HepG2 (cell line): ENCODE results near the gene WNT3A. TPM values are rescaled to one million over a fixed set of nuclear protein-coding genes. Genes with fewer than 3 reads are reported as not detected.

Experiments
- ARID2 ChIP-seq: sonication (generic); formaldehyde crosslinking; IDR thresholded peaks from 2 replicates; pipeline ENCODE4 v1.8.1; 2022; ENCODE audit warnings: mild to moderate bottlenecking, missing genetic modification reagents, borderline replicate concordance
- BCL3 ChIP-seq: sonication (generic); formaldehyde crosslinking; IDR thresholded peaks from 2 replicates; pipeline ENCODE4 v1.5.1; 2020; ENCODE audit warnings: mild to moderate bottlenecking, missing genetic modification reagents, moderate library complexity
- CEBPB ChIP-seq: IDR thresholded peaks from 2 replicates; pipeline ENCODE4 v1.6.1; 2011; ENCODE audit warnings: low read depth, low read length, improper control_type of control experiment, borderline replicate concordance
- DBP ChIP-seq: sonication (generic); formaldehyde crosslinking; IDR thresholded peaks from 2 replicates; pipeline ENCODE4 v1.4.0; 2020; ENCODE audit warnings: missing genetic modification reagents; ENCODE audit errors: not compliant biosample characterization
- E2F2 ChIP-seq: sonication (generic); formaldehyde crosslinking; IDR thresholded peaks from 2 replicates; pipeline ENCODE4 v1.4.0; 2020; ENCODE audit warnings: missing genetic modification reagents, borderline replicate concordance
- FIP1L1 ChIP-seq: fragments of 200-400 bp; formaldehyde crosslinking; IDR thresholded peaks from 2 replicates; pipeline ENCODE4 v1.6.1; 2018; ENCODE audit warnings: low read depth, mild to moderate bottlenecking, low read length, moderate library complexity, borderline replicate concordance; ENCODE audit not compliant: insufficient read depth
- GATAD2A ChIP-seq: IDR thresholded peaks from 2 replicates; pipeline ENCODE4 v1.6.1; 2016
- HIC2 ChIP-seq: sonication (generic); formaldehyde crosslinking; IDR thresholded peaks from 2 replicates; pipeline ENCODE4 v1.9.0; 2022; ENCODE audit warnings: low read depth, missing genetic modification reagents
- KDM2A ChIP-seq: sonication (generic); formaldehyde crosslinking; IDR thresholded peaks from 2 replicates; pipeline ENCODE4 v1.4.0; 2020; ENCODE audit warnings: low read depth, missing genetic modification reagents, borderline replicate concordance
- KDM5B ChIP-seq: sonication (generic); formaldehyde crosslinking; IDR thresholded peaks from 2 replicates; pipeline ENCODE4 v1.4.0; 2020; ENCODE audit warnings: missing genetic modification reagents, mild to moderate bottlenecking, borderline replicate concordance
- MTF2 ChIP-seq: sonication (generic); formaldehyde crosslinking; IDR thresholded peaks from 2 replicates; pipeline ENCODE4 v1.5.0; 2020; ENCODE audit warnings: missing genetic modification reagents, borderline replicate concordance
- ZNF749 ChIP-seq: sonication (generic); formaldehyde crosslinking; IDR thresholded peaks from 2 replicates; pipeline ENCODE4 v1.8.0; 2022; ENCODE audit warnings: mild to moderate bottlenecking, missing genetic modification reagents, moderate library complexity, borderline replicate concordance
- polyA plus RNA-seq, 8 experiments: library from polyadenylated mRNA; depleted of rRNA in 3 of 8; stranded (reverse) in 7 of 8; unstranded in 1 of 8; fragments of >200 nt; fragmentation: Illumina TruSeq in 4 of 8; extraction: Trizol in 4 of 8; gene quantifications; 2 replicates each; pipeline versions ENCODE4 v1.2.1 to v1.2.3, GENCODE V29; 2011 to 2016; ENCODE audit warnings: low read depth in 4 of 8, missing spikeins in 1 of 8, mixed read lengths in 1 of 8; ENCODE audit not compliant: insufficient read depth in 1 of 8
- total RNA-seq, 5 experiments: library from RNA; depleted of rRNA; stranded (reverse); fragments of >200 nt; fragmentation: Illumina TruSeq; extraction: Trizol; gene quantifications; 2 replicates each; pipeline ENCODE4 v1.2.3, GENCODE V29; 2016; ENCODE audit warnings: low read depth in 1 of 5

The WNT3A gene
- total and polyA plus RNA-seq, 2 of the 13 experiments (the other 11 are each of a cell fraction or from before 2014, with no cell fraction given): not detected

- TF ChIP-seq MTF2 (no peak), HIC2 (CRISPR knock-in tag) (peak; percentile 69), ARID2 (CRISPR knock-in tag) (no peak), BCL3 (CRISPR knock-in tag) (no peak), DBP (CRISPR knock-in tag) (no peak), KDM2A (peak; percentile 18; the same call in 1 of the 2 replicates), FIP1L1 (no peak), GATAD2A (CRISPR knock-in tag) (0 out of 2 replicates have a peak, but pooled peaks have one; percentile 40), ZNF749 (CRISPR knock-in tag) (no peak), E2F2 (CRISPR knock-in tag) (no peak), CEBPB (no peak), KDM5B (0 out of 2 replicates have a peak, but pooled peaks have one; percentile 21)
These were observed 7.5 kb upstream of the WNT3A start (continued) for GRCh38 chr1:227999056-227999930.
